CD8-positive, alpha-beta memory T cell (primary cell): ENCODE measurements around the gene DNAH3. TPM values are rescaled to one million over a fixed set of nuclear protein-coding genes. Genes with fewer than 3 reads are reported as not detected.

Experiments used
- CTCF ChIA-PET: fragments of 350-600 bp; sonication (Branson Sonifier 250); formaldehyde crosslinking; loops from one replicate; lab custom pipeline; 2021; ENCODE audit warnings: antibody characterized with exemption; lab: Charles Lee
- POLR2A ChIA-PET: fragments of 350-600 bp; sonication (Branson Sonifier 250); formaldehyde crosslinking; loops from one replicate; lab custom pipeline; 2021; ENCODE audit warnings: antibody characterized with exemption; lab: Charles Lee
- DNase-seq, 5 donors: peaks; one replicate each; pipeline versions ENCODE4 v3.0.0 to v3.0.0-alpha.2; 2020 to 2022; ENCODE audit warnings: mixed read lengths in 1 of 5
- H3K27ac ChIP-seq: one replicate; pipeline ENCODE4 v1.7.0; 2013; ENCODE audit warnings: low read depth, mild to moderate bottlenecking, low read length, moderate library complexity
- H3K27me3 ChIP-seq: 2 replicates; pipeline ENCODE4 v1.7.0; 2013; ENCODE audit warnings: low read length, mild to moderate bottlenecking; ENCODE audit not compliant: insufficient read depth, poor library complexity, severe bottlenecking
- H3K36me3 ChIP-seq: 2 replicates; pipeline ENCODE4 v1.7.0; 2013; ENCODE audit warnings: mild to moderate bottlenecking, low read length, moderate library complexity; ENCODE audit not compliant: insufficient read depth
- H3K4me1 ChIP-seq: 2 replicates; pipeline ENCODE4 v1.7.0; 2013; ENCODE audit warnings: mild to moderate bottlenecking, low read length, moderate library complexity; ENCODE audit not compliant: insufficient read depth
- H3K4me3 ChIP-seq: 2 replicates; pipeline ENCODE4 v1.7.0; 2013; ENCODE audit warnings: mild to moderate bottlenecking, low read length
- H3K9me3 ChIP-seq: 2 replicates; pipeline ENCODE4 v1.7.0; 2013; ENCODE audit warnings: mild to moderate bottlenecking, low read length
- H3K27ac Mint-ChIP-seq, 8 donors: one replicate each; pipeline ENCODE4 v1.8.0; 2020 to 2021; ENCODE audit warnings: mixed read lengths in 8 of 8, mild to moderate bottlenecking in 6 of 8, inconsistent platforms in 3 of 8, moderate library complexity in 3 of 8
- H3K27me3 Mint-ChIP-seq, 2 donors: one replicate each; pipeline ENCODE4 v1.8.0; 2020 to 2021; ENCODE audit warnings: mixed read lengths in 2 of 2, mild to moderate bottlenecking in 1 of 2, moderate library complexity in 1 of 2
- H3K36me3 Mint-ChIP-seq, 3 donors: one replicate each; pipeline ENCODE4 v1.8.0; 2020 to 2021; ENCODE audit warnings: mixed read lengths in 3 of 3, inconsistent platforms in 1 of 3, mild to moderate bottlenecking in 1 of 3
- H3K4me1 Mint-ChIP-seq, 3 donors: one replicate each; pipeline ENCODE4 v1.8.0; 2020 to 2021; ENCODE audit warnings: mixed read lengths in 3 of 3, inconsistent platforms in 1 of 3, mild to moderate bottlenecking in 1 of 3
- H3K4me3 Mint-ChIP-seq, 7 donors: one replicate each; pipeline ENCODE4 v1.8.0; 2020 to 2021; ENCODE audit warnings: mixed read lengths in 7 of 7, mild to moderate bottlenecking in 6 of 7, moderate library complexity in 4 of 7, inconsistent platforms in 2 of 7
- H3K9me3 Mint-ChIP-seq, 5 donors: one replicate each; pipeline ENCODE4 v1.8.0; 2020 to 2022; ENCODE audit warnings: mixed read lengths in 5 of 5, mild to moderate bottlenecking in 3 of 5, moderate library complexity in 2 of 5, inconsistent platforms in 1 of 5
- polyA plus RNA-seq: library from polyadenylated mRNA; unstranded; fragments of 300-500 nt; fragmentation: Illumina TruSeq; gene quantifications from one replicate; pipeline ENCODE4 v1.2.3, GENCODE V29; 2021
- total RNA-seq, 2 experiments: library from RNA; stranded (reverse); gene quantifications; one replicate each; pipeline ENCODE4 v1.2.3, GENCODE V29; 2021

The DNAH3 gene
- total and polyA plus RNA-seq, 3 experiments from 2014 or later = not detected

DNA sequence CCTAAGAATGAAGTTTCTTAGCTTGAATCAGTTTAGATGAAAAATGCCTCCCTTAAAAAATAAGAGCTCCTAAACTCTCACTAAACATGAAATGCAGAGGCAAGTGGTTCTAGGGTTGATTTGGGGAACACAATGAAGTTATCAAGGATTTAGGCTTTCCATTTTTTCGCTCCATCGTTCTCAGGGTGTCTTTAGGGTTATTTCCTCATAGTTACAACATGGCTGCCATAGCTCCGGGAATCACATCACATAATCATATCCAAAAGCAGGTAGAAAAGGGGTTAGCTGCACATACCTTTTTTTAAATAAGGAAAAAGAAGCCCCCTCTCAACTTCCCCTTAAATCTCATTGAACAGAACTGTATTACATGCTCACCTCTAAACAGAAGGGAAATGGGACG lies 39.4 kb upstream of the DNAH3 start:
- ChIA-PET POLR2A (no interaction called here), CTCF (interaction anchor here (0.7 to 1.2 kb wide), 2 partner anchors 31 to 366 kb away, joined by 3 to 5 read pairs; partner anchors contain the start of gene LDAF1)
- H3K4me1 ChIP-seq = no peaks in the 10 kb centered on the region
- H3K4me1 Mint-ChIP-seq = peaks cover 3 to 6% (median 5%) of the 10 kb centered on the region in 3 donors
- H3K27ac ChIP-seq = no peak overlapping the region
- no peaks in the 10 kb centered on the region for H3K27me3 ChIP-seq
- no peak overlapping the region for H3K4me3 Mint-ChIP-seq
- no peak for DNase-seq
- no peak overlapping the region for H3K27ac Mint-ChIP-seq
- H3K27me3 Mint-ChIP-seq = peaks cover 14 to 34% of the 10 kb centered on the region in 2 donors
- no peak overlapping the region for H3K4me3 ChIP-seq
- no peaks in the 10 kb centered on the region for H3K36me3 Mint-ChIP-seq
- H3K9me3 Mint-ChIP-seq = peaks cover 0 to 4% (median 3%) of the 10 kb centered on the region in 5 donors
- H3K36me3 ChIP-seq = no peaks in the 10 kb centered on the region
- no peaks in the 10 kb centered on the region for H3K9me3 ChIP-seq

DNA sequence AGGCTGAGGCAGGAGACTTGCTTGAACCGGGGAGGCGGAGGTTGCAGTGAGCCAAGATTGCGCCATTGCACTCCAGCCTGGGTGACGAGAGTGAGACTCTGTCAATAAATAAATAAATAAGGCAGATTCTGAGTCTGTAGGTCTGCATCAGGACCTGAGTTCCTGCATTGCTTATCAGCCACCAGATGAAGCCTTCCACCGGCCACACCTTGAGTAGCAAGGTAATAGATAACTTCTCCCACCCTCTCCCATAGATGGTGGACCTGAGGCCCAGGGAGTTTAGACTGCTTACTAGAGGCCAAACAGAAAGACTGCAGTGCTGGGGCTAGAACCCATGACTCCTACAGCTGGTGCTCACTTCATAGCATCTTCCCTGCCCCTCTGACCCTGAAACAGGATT lies 38.7 kb upstream of the DNAH3 start:
- Mint-ChIP-seq H3K4me3 (no peak overlapping the region), H3K27me3 (peaks cover 10 to 27% of the 10 kb centered on the region in 2 donors), H3K36me3 (peaks cover 0 to under 1% (median 0%) of the 10 kb centered on the region in 3 donors), H3K9me3 (peaks cover 0 to 4% (median 3%) of the 10 kb centered on the region in 5 donors), H3K4me1 (peaks cover 3 to 6% (median 5%) of the 10 kb centered on the region in 3 donors), H3K27ac (peak overlapping the region in 1 of 8 donors; percentile 30)
- no peaks in the 10 kb centered on the region for H3K9me3 ChIP-seq
- H3K4me1 ChIP-seq = no peaks in the 10 kb centered on the region
- H3K27ac ChIP-seq = no peak overlapping the region
- no peaks in the 10 kb centered on the region for H3K27me3 ChIP-seq
- ChIA-PET CTCF (interaction anchor here (1.1 to 1.6 kb wide), 5 partner anchors 9 to 369 kb away, joined by 3 to 5 read pairs (median 4); no protein-coding TSS in a partner anchor), POLR2A (no interaction called here)
- no peaks in the 10 kb centered on the region for H3K36me3 ChIP-seq
- no peak overlapping the region for H3K4me3 ChIP-seq
- DNase-seq = no peak

DNA sequence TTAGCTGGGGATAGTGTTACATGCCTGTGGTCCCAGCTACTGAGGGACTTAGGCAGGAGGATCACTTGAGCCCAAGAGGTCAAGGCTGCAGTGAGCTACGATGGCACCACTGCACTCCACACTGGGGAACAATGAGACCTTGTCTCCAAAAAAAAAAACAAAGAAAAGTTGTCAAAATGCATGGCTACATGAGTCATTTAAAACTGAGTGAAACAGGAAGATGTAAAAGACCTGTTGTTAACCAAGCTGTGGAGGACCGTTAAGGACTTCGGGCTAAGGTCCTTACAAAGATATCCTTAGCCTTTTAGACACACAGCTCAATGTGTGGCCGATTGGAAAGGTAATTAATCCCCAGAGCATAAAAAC lies 35.7 kb upstream of the DNAH3 start:
- ChIA-PET POLR2A (no interaction called here), CTCF (no interaction called here)
- no peaks in the 10 kb centered on the region for H3K36me3 ChIP-seq
- Mint-ChIP-seq H3K4me1 (peaks cover 3 to 6% (median 5%) of the 10 kb centered on the region in 3 donors), H3K9me3 (peaks cover 0 to 4% (median 3%) of the 10 kb centered on the region in 5 donors), H3K36me3 (peaks cover 10 to 15% (median 14%) of the 10 kb centered on the region in 3 donors), H3K27ac (peak overlapping the region in 1 of 8 donors; percentile 24), H3K27me3 (peaks cover 5 to 11% of the 10 kb centered on the region in 2 donors), H3K4me3 (no peak overlapping the region)
- H3K4me3 ChIP-seq = no peak overlapping the region
- DNase-seq = no peak
- no peaks in the 10 kb centered on the region for H3K4me1 ChIP-seq
- no peaks in the 10 kb centered on the region for H3K27me3 ChIP-seq
- H3K9me3 ChIP-seq = no peaks in the 10 kb centered on the region
- no peak overlapping the region for H3K27ac ChIP-seq

DNA sequence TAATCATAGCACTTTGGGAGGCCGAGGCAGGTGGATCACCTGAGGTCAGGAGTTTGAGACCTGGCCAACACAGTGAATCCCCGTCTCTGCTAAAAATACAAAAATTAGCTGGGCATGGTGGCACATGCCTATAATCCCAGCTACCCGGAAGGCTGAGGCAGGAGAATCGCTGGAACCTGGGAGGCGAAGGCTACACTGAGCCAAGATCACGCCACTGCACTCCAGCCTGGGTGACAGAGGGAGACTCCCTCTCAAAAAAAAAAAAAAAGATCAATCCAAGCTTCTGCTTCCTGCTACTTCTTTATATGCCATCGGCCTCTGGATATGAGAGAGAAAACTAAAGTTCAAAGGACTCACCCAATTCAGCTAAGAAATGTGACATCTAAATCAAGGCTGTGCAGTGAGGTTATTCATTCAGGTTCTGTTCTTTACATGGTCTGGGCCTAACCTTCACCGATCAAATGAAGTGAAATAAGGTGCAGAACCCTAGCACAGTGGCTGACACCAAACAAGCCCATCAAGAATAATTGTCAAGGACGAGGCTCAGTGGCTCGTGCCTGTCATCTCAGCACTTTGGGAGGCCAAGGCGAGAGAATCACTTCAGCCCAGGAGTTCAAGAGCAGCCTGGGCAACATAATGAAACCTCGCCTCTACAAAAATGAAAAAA lies 35.1 kb upstream of the DNAH3 start:
- Mint-ChIP-seq H3K4me1 (peaks cover 3 to 6% (median 5%) of the 10 kb centered on the region in 3 donors), H3K27me3 (peaks cover 5 to 8% of the 10 kb centered on the region in 2 donors), H3K36me3 (peaks cover 12 to 20% (median 19%) of the 10 kb centered on the region in 3 donors), H3K9me3 (peaks cover 0 to 4% (median 3%) of the 10 kb centered on the region in 5 donors), H3K27ac (peak overlapping the region in 1 of 8 donors; percentile 38), H3K4me3 (no peak overlapping the region)
- ChIA-PET POLR2A (no interaction called here), CTCF (no interaction called here)
- H3K36me3 ChIP-seq = no peaks in the 10 kb centered on the region
- H3K9me3 ChIP-seq = no peaks in the 10 kb centered on the region
- no peak for DNase-seq
- H3K4me1 ChIP-seq = no peaks in the 10 kb centered on the region
- no peak overlapping the region for H3K4me3 ChIP-seq
- H3K27me3 ChIP-seq = no peaks in the 10 kb centered on the region
- H3K27ac ChIP-seq = no peak overlapping the region

DNA sequence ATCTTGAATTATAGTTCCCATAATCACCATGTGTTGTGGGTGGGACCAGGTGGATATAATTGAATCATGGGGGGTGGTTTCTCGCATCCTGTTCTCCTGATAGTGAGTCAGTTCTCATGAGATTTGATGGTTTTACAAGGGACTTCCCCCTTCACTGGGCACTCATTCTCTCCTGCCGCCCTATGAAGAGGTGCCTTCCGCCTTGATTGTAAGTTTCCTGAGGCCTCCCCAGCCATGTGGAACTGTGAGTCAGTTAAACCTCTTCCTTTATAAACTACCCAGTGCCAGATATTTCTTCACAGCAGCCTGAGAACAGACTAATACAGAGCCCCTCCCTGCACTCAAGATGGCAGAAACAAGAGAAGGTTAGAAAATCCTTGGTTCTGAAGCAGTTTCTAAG lies 34.2 kb upstream of the DNAH3 start:
- Histone ChIP-seq H3K9me3 (no peaks in the 10 kb centered on the region), H3K4me3 (no peak overlapping the region), H3K4me1 (no peaks in the 10 kb centered on the region), H3K27ac (no peak overlapping the region), H3K36me3 (no peaks in the 10 kb centered on the region), H3K27me3 (no peaks in the 10 kb centered on the region)
- POLR2A ChIA-PET = no interaction called here
- H3K27me3 Mint-ChIP-seq = peaks cover 4 to 5% of the 10 kb centered on the region in 2 donors
- H3K4me3 Mint-ChIP-seq = no peak overlapping the region
- CTCF ChIA-PET = no interaction called here
- no peak overlapping the region for H3K27ac Mint-ChIP-seq
- DNase-seq = no peak
- H3K4me1 Mint-ChIP-seq = peaks cover 3 to 6% (median 5%) of the 10 kb centered on the region in 3 donors
- H3K36me3 Mint-ChIP-seq = peaks cover 12 to 26% (median 24%) of the 10 kb centered on the region in 3 donors
- peaks cover 0 to under 1% (median 0%) of the 10 kb centered on the region in 5 donors for H3K9me3 Mint-ChIP-seq

DNA sequence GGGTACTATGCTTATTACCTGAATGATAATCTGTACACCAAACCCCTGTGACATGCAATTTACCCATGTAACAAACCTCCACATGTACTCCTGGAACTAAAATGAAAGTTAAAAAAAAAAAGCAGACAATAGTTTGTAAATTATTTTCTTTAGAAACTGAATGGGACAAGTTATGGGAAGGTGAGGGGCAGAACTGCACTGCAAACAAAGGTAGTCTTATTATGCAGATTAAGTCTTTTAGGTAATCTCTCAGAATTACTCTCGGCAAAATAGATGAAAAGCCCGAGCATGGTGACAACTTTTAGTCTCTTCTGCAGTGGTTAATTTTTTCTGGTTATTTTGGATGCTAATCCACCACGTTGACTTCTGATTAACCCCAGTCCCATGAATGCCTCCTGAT lies 33.3 kb upstream of the DNAH3 start:
- Mint-ChIP-seq H3K27ac (no peak overlapping the region), H3K27me3 (peaks cover 3 to 4% of the 10 kb centered on the region in 2 donors), H3K36me3 (peaks cover 14 to 33% (median 31%) of the 10 kb centered on the region in 3 donors), H3K4me3 (no peak overlapping the region), H3K4me1 (peaks cover 3 to 6% (median 5%) of the 10 kb centered on the region in 3 donors), H3K9me3 (no peaks in the 10 kb centered on the region)
- Histone ChIP-seq H3K27ac (no peak overlapping the region), H3K36me3 (no peaks in the 10 kb centered on the region), H3K4me1 (no peaks in the 10 kb centered on the region), H3K9me3 (no peaks in the 10 kb centered on the region), H3K27me3 (no peaks in the 10 kb centered on the region), H3K4me3 (no peak overlapping the region)
- DNase-seq = no peak
- ChIA-PET POLR2A (no interaction called here), CTCF (no interaction called here)

DNA sequence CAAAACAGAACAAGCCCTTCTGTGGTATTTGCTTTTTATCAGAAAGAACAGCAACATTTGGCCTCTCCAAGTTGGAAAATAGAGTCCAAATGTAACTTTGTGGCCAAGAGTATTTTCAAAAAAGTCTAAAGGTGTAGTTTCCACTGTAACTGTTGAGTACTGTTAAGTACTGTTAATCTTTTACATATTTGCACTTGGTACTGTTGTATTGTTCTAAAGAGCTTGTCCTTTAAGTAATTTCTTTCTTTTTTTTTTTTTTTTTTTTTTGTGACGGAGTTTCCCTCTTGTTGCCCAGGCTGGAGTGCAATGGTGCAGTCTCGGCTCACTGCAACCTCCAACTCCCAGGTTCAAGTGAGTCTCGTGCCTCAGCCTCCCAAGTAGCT lies 29.3 kb upstream of the DNAH3 start:
- Histone ChIP-seq H3K9me3 (no peaks in the 10 kb centered on the region), H3K27me3 (no peaks in the 10 kb centered on the region), H3K36me3 (no peaks in the 10 kb centered on the region), H3K27ac (no peak overlapping the region), H3K4me3 (no peak overlapping the region), H3K4me1 (no peaks in the 10 kb centered on the region)
- Mint-ChIP-seq H3K27me3 (no peaks in the 10 kb centered on the region), H3K4me1 (no peaks in the 10 kb centered on the region), H3K9me3 (no peaks in the 10 kb centered on the region), H3K27ac (no peak overlapping the region), H3K36me3 (peaks cover 30 to 61% (median 52%) of the 10 kb centered on the region in 3 donors), H3K4me3 (no peak overlapping the region)
- DNase-seq = no peak
- ChIA-PET POLR2A (no interaction called here), CTCF (interaction anchor here (1.2 kb wide), 1 partner anchor 9 kb away, joined by 4 read pairs; no protein-coding TSS in a partner anchor)

DNA sequence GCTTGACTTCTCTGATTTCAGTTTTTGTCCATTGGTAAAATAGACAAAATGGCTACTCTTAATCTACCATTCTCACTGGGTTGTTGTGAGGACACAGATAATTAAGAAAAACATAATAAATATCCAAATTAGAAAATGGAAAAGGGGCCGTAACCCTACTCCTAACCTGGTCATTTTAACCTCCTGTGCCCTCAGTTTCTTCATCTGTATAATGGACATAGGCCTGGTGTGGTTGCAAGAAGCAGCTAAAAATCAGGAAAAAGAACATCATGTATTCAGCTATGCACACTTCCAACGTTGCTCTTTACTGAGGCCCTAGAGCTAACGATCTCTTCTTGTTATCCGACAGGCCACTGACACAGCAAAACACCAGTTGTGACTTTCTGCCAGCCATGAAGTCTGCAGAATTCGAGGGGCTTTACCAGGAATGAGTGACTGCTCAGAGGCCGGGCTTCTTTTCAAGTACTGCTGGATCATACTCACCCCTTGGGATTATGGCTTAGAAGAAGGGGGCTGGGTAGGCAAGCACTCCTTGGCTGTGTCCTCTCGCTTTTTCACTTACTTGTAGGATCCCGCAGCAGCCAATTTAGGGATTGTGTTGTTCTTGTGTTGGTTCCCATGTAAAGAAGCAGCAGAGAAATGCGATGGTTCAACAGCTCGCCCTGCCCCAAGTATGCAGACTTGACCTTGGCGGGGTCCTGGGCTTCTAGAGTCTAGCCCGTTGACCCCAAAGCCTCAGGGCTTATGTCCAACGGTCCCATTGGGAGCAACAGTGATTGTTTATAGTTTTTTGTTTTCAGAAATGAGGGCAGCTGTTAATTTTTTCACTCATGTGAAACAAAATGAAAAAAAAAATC lies 28.7 kb upstream of the DNAH3 start:
- no peak overlapping the region for H3K4me3 Mint-ChIP-seq
- Histone ChIP-seq H3K9me3 (no peaks in the 10 kb centered on the region), H3K36me3 (no peaks in the 10 kb centered on the region), H3K4me3 (no peak overlapping the region), H3K27me3 (no peaks in the 10 kb centered on the region), H3K27ac (no peak overlapping the region), H3K4me1 (no peaks in the 10 kb centered on the region)
- POLR2A ChIA-PET = no interaction called here
- DNase-seq = no peak
- H3K27ac Mint-ChIP-seq = no peak overlapping the region
- H3K4me1 Mint-ChIP-seq = no peaks in the 10 kb centered on the region
- H3K36me3 Mint-ChIP-seq = peaks cover 35 to 67% (median 59%) of the 10 kb centered on the region in 3 donors
- CTCF ChIA-PET = interaction anchor here (1.2 kb wide), 1 partner anchor 9 kb away, joined by 4 read pairs; no protein-coding TSS in a partner anchor
- no peaks in the 10 kb centered on the region for H3K9me3 Mint-ChIP-seq
- no peaks in the 10 kb centered on the region for H3K27me3 Mint-ChIP-seq
